Measurements from ENCODE around the gene ABL2. TPM values are rescaled to one million over a fixed set of nuclear protein-coding genes. Genes with fewer than 3 reads are reported as not detected.

Gene ABL2
- polyA plus RNA-seq, 2 of the 4 experiments (the other 2 are of a cell fraction) = 12.4 TPM

DNA sequence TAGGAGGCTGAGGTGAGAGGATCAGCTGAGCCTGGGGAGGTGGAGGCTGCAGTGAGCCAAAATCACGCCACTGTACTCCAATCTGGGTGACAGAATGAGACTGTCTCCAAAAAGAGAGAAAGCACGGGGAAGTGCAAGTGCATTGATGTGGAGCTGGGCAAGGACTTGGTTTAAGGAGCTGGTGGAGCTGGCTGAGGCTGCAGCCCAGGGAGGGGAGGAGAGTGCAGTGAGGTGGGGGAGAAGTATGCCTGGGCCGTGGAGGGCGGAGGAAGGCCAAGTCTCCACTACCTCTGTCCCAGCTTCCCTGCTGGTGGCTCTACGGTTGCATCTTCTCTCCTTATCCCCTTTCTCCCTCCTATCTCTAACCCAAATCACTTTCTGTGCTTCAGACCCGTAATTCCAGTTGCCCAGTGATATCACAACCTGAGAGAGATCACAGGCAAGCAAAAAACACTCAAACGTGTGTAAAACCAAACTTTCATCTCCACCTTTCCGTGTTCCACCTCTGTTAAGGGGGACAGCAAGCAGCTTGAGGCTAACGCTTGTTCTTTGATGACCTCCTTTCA, 136.5 kb downstream of the ABL2 start:
- ATAC-seq = no peak
- ChIA-PET CTCF (interaction anchor here (0.6 to 2.3 kb wide), 6 partner anchors 12 to 551 kb away, joined by 3 to 8 read pairs (median 3); no protein-coding TSS in a partner anchor), POLR2A (no interaction called here)
- H3K4me3 ChIP-seq = no peak overlapping the region
- no peak for DNase-seq (ENCODE audit: low read depth in 1 of 2, low spot score in 1 of 2)
- peak overlapping the region in 1 of 2 experiments; percentile 84; a peak in 3 of 6 replicates for H3K27ac ChIP-seq
- TF ChIP-seq CHD4 (IDR thresholded peaks at IDR 0.05; ENCODE audit: borderline replicate concordance) (no peak), ATOH8 (CRISPR knock-in tag; IDR thresholded peaks at IDR 0.05; ENCODE audit: low read depth) (no peak), MAX (IDR thresholded peaks at IDR 0.05) (no peak), CBX2 (IDR thresholded peaks at IDR 0.05; ENCODE audit: borderline replicate concordance, low read depth) (no peak), NR3C1 (IDR thresholded peaks at IDR 0.05) (no peak), ESRRA (IDR thresholded peaks at IDR 0.05; ENCODE audit: borderline replicate concordance, low read length) (no peak), FOSL2 (IDR thresholded peaks at IDR 0.05) (no peak), FOSL2 (CRISPR knock-in tag; IDR thresholded peaks at IDR 0.05) (no peak), CBX8 (IDR thresholded peaks at IDR 0.05) (no peak), MAFK (IDR thresholded peaks at IDR 0.05; ENCODE audit: partially characterized antibody) (no peak), JUNB (IDR thresholded peaks at IDR 0.05) (no peak), HEYL (CRISPR knock-in tag; IDR thresholded peaks at IDR 0.05) (no peak), HOXB5 (CRISPR knock-in tag; IDR thresholded peaks at IDR 0.05) (no peak), POLR2A (IDR thresholded peaks at IDR 0.05; ENCODE audit: low read length) (no peak), GATA3 (IDR thresholded peaks at IDR 0.05; ENCODE audit: borderline replicate concordance) (no peak), EHMT2 (IDR thresholded peaks at IDR 0.05; ENCODE audit: low read depth) (no peak), CHD2 (IDR thresholded peaks at IDR 0.05; ENCODE audit: low read length, partially characterized antibody) (no peak)
- TF ChIP-seq, protein P1, sequence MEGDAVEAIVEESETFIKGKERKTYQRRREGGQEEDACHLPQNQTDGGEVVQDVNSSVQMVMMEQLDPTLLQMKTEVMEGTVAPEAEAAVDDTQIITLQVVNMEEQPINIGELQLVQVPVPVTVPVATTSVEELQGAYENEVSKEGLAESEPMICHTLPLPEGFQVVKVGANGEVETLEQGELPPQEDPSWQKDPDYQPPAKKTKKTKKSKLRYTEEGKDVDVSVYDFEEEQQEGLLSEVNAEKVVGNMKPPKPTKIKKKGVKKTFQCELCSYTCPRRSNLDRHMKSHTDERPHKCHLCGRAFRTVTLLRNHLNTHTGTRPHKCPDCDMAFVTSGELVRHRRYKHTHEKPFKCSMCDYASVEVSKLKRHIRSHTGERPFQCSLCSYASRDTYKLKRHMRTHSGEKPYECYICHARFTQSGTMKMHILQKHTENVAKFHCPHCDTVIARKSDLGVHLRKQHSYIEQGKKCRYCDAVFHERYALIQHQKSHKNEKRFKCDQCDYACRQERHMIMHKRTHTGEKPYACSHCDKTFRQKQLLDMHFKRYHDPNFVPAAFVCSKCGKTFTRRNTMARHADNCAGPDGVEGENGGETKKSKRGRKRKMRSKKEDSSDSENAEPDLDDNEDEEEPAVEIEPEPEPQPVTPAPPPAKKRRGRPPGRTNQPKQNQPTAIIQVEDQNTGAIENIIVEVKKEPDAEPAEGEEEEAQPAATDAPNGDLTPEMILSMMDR (IDR thresholded peaks at IDR 0.05) = no peak
- TF ChIP-seq, protein P2, sequence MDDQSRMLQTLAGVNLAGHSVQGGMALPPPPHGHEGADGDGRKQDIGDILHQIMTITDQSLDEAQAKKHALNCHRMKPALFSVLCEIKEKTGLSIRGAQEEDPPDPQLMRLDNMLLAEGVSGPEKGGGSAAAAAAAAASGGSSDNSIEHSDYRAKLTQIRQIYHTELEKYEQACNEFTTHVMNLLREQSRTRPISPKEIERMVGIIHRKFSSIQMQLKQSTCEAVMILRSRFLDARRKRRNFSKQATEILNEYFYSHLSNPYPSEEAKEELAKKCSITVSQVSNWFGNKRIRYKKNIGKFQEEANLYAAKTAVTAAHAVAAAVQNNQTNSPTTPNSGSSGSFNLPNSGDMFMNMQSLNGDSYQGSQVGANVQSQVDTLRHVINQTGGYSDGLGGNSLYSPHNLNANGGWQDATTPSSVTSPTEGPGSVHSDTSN (IDR thresholded peaks at IDR 0.05) = no peak
- TF ChIP-seq, protein P3, sequence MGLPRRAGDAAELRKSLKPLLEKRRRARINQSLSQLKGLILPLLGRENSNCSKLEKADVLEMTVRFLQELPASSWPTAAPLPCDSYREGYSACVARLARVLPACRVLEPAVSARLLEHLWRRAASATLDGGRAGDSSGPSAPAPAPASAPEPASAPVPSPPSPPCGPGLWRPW (IDR thresholded peaks at IDR 0.05) = no peak
- H3K9me3 ChIP-seq = no peaks in the 10 kb centered on the region
- WGBS (ENCODE audit: missing lambda C conversion rate) = 88% methylated on average over 9 of the region's 9 CpGs
- no peak for FAIRE-seq
- peaks cover 29% of the 10 kb centered on the region for H3K4me1 ChIP-seq
- H3K4me2 ChIP-seq = no peak overlapping the region

DNA sequence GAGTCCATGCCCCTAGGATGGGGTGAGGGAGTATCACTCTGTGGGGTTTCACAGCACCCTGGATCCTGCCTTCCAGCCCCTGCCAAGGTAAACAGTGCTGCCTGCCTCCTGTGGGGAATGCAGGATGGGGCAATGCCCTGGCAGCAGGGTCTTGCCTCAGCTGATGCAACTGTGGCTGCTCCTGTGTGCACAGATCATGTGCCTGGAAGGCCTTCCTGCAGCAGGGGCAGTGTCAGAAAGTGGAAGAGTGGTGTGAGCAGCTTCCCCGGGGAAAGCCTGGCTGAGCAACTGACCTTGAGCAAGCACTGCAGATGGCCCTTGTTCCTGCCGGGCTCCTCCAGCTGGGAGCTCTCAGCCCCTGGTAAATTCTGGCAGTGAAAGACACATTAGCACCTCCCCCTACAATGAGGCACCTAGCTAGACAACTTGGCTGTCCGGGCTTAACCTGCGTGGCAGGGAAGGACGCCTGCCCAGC, 137.7 kb downstream of the ABL2 start:
- peak overlapping the region; percentile 29 for H3K4me2 ChIP-seq
- peaks cover 32% of the 10 kb centered on the region for H3K4me1 ChIP-seq
- WGBS (ENCODE audit: missing lambda C conversion rate) = 53% methylated on average over 5 of the region's 5 CpGs
- no peak overlapping the region for H3K4me3 ChIP-seq
- DNase-seq (ENCODE audit: low read depth in 1 of 2, low spot score in 1 of 2) (peak in 1 of 2 experiments; percentile 44), FAIRE-seq (no peak), ATAC-seq (peak; percentile 34 to 56)
- H3K9me3 ChIP-seq = no peaks in the 10 kb centered on the region
- ChIA-PET POLR2A (no interaction called here), CTCF (interaction anchor here (0.8 to 2.0 kb wide), 4 partner anchors 10 to 102 kb away, joined by 3 to 8 read pairs (median 5); no protein-coding TSS in a partner anchor)
- peak overlapping the region; percentile 72 to 84 for H3K27ac ChIP-seq
- TF ChIP-seq CHD4 (IDR thresholded peaks at IDR 0.05; ENCODE audit: borderline replicate concordance) (no peak), TP53 (CRISPR knock-in tag; IDR thresholded peaks at IDR 0.05) (no peak), CEBPB (IDR thresholded peaks at IDR 0.05) (peak in 1 of 2 experiments; percentile 77; a peak in 2 of 4 replicates), FOSL2 (IDR thresholded peaks at IDR 0.05) (no peak), FOSL2 (CRISPR knock-in tag; IDR thresholded peaks at IDR 0.05) (no peak), JUNB (IDR thresholded peaks at IDR 0.05) (no peak), SMC3 (IDR thresholded peaks at IDR 0.05) (no peak), CBX2 (IDR thresholded peaks at IDR 0.05; ENCODE audit: borderline replicate concordance, low read depth) (no peak), JUN (IDR thresholded peaks at IDR 0.05) (peak in 1 of 2 experiments; percentile 54; a peak in 1 of 5 replicates), HOXB13 (CRISPR knock-in tag; IDR thresholded peaks at IDR 0.05; ENCODE audit: low read depth) (no peak), KDM5A (IDR thresholded peaks at IDR 0.05) (no peak), MAX (IDR thresholded peaks at IDR 0.05) (no peak), ZSCAN20 (CRISPR knock-in tag; IDR thresholded peaks at IDR 0.05) (no peak), EP300 (IDR thresholded peaks at IDR 0.05) (peak in 1 of 2 experiments; percentile 48; a peak in 2 of 5 replicates), RNF2 (IDR thresholded peaks at IDR 0.05; ENCODE audit: borderline replicate concordance, low read depth) (no peak)
- TF ChIP-seq, protein P3 (IDR thresholded peaks at IDR 0.05) = no peak
- TF ChIP-seq, protein P4, sequence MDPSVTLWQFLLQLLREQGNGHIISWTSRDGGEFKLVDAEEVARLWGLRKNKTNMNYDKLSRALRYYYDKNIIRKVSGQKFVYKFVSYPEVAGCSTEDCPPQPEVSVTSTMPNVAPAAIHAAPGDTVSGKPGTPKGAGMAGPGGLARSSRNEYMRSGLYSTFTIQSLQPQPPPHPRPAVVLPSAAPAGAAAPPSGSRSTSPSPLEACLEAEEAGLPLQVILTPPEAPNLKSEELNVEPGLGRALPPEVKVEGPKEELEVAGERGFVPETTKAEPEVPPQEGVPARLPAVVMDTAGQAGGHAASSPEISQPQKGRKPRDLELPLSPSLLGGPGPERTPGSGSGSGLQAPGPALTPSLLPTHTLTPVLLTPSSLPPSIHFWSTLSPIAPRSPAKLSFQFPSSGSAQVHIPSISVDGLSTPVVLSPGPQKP (IDR thresholded peaks at IDR 0.05; ENCODE audit: low read depth, low read length) = no peak
- TF ChIP-seq, protein P2 (IDR thresholded peaks at IDR 0.05) = no peak

Data from A549 (cell line).